Gastrocnemius medialis (tissue), 4 donors: Measurements from ENCODE around the gene DBN1.

ENCODE experiments used
- POLR2A ChIP-seq, 2 donors: fragments of 450-650 bp; IDR thresholded peaks; one replicate each; pipeline ENCODE4 v1.6.1; 2017; ENCODE audit warnings: antibody characterized with exemption in 2 of 2, mild to moderate bottlenecking in 2 of 2, moderate library complexity in 2 of 2
- TF ChIP-seq, protein P1 (sequence below), 5 experiments: fragments of 450-650 bp in 3 of 5; fragments of 200-600 bp in 2 of 5; sonication (generic) in 2 of 5; IDR thresholded peaks in 4 of 5; conservative IDR thresholded peaks in 1 of 5; 1 replicate in 4 of 5; 2 replicates in 1 of 5; pipeline ENCODE4 v1.5.1; 2016 to 2019; ENCODE audit warnings: antibody characterized with exemption in 5 of 5, mild to moderate bottlenecking in 3 of 5, moderate library complexity in 3 of 5

DNA sequence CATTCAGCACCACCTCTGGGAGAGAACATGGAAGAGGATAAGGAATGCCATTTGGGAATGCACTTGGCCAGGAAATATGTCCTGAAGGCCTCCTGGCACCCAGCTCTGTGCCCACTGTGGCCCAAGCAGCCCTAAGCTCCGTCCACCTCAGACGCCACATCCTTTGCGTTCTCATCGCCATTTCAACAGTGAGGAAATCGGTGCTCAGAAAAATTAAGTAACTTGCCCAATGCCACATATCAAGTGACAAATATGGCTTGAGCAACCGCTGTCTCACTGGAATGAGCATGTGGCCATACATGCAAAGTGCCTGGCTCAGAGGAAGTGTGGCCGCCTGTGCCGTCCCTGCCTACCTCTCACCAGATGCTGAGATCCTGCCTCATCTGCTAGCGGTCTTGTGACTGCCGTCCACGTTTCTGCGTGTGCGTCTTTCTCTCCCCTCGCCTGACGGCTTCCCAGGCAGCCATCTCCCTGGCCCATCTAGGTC is 37.2 kb upstream of the DBN1 start:
- TF ChIP-seq, protein P1, sequence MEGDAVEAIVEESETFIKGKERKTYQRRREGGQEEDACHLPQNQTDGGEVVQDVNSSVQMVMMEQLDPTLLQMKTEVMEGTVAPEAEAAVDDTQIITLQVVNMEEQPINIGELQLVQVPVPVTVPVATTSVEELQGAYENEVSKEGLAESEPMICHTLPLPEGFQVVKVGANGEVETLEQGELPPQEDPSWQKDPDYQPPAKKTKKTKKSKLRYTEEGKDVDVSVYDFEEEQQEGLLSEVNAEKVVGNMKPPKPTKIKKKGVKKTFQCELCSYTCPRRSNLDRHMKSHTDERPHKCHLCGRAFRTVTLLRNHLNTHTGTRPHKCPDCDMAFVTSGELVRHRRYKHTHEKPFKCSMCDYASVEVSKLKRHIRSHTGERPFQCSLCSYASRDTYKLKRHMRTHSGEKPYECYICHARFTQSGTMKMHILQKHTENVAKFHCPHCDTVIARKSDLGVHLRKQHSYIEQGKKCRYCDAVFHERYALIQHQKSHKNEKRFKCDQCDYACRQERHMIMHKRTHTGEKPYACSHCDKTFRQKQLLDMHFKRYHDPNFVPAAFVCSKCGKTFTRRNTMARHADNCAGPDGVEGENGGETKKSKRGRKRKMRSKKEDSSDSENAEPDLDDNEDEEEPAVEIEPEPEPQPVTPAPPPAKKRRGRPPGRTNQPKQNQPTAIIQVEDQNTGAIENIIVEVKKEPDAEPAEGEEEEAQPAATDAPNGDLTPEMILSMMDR (IDR thresholded peaks at IDR 0.05 in 4 of 5, conservative IDR thresholded peaks at IDR 0.05 in 1 of 5) = no peak
- TF ChIP-seq POLR2A (IDR thresholded peaks at IDR 0.05) = no peak
